A549 (cell line): ENCODE results near the gene SLC24A1.

Source experiments
- CHD2 ChIP-seq: fragments of 150-350 bp; IDR thresholded peaks from 2 replicates; pipeline ENCODE4 v1.6.1; 2014; ENCODE audit warnings: low read length; ENCODE audit not compliant: partially characterized antibody
- EP300 ChIP-seq, 2 experiments: fragments of >200 bp; sonication (Bioruptor Twin); formaldehyde crosslinking; IDR thresholded peaks; 2 replicates in 1 of 2; 3 replicates in 1 of 2; pipeline ENCODE4 v1.6.1; 2016 to 2017
- MAZ ChIP-seq: fragments of 150-350 bp; IDR thresholded peaks from 2 replicates; pipeline ENCODE4 v1.6.1; 2014; ENCODE audit warnings: antibody characterized with exemption, low read depth, low read length, borderline replicate concordance
- POLR2A ChIP-seq: IDR thresholded peaks from 2 replicates; pipeline ENCODE4 v1.6.1; 2012; ENCODE audit warnings: mild to moderate bottlenecking, low read length
- TF ChIP-seq, protein P1 (sequence below): fragments of >200 bp; sonication (Bioruptor Twin); formaldehyde crosslinking; IDR thresholded peaks from 3 replicates; pipeline ENCODE4 v1.5.1; 2016

DNA sequence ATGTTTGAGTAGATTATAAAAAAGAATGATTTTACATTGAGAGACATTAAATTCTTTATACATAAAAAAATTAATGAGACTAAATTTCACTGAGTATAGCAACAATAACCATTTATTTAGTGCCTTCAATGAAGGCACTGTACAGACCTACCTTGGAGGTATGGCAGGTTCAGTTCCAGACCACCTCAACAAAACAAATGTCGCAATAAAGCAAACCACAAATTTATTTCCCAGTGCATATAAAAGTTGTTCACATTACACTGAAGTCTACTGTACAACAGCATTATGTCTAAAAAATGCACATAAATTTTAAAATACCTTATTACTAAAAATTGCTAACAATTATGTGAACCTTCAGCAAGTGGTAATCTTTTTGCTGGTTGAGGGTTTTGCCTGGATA lies 58.8 kb downstream of the SLC24A1 start:
- TF ChIP-seq, protein P1, sequence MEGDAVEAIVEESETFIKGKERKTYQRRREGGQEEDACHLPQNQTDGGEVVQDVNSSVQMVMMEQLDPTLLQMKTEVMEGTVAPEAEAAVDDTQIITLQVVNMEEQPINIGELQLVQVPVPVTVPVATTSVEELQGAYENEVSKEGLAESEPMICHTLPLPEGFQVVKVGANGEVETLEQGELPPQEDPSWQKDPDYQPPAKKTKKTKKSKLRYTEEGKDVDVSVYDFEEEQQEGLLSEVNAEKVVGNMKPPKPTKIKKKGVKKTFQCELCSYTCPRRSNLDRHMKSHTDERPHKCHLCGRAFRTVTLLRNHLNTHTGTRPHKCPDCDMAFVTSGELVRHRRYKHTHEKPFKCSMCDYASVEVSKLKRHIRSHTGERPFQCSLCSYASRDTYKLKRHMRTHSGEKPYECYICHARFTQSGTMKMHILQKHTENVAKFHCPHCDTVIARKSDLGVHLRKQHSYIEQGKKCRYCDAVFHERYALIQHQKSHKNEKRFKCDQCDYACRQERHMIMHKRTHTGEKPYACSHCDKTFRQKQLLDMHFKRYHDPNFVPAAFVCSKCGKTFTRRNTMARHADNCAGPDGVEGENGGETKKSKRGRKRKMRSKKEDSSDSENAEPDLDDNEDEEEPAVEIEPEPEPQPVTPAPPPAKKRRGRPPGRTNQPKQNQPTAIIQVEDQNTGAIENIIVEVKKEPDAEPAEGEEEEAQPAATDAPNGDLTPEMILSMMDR = no peak
- no peak for TF ChIP-seq EP300 (IDR thresholded peaks at IDR 0.05)
- TF ChIP-seq POLR2A = no peak
- no peak for TF ChIP-seq CHD2
- TF ChIP-seq MAZ = no peak
